WTC11 (cell line): ENCODE measurements around the gene FGF3. TPM values are rescaled to one million over a fixed set of nuclear protein-coding genes. Genes with fewer than 3 reads are reported as not detected.

Experiments
- ATAC-seq: fragments of 200-7000 bp; cut with Tn5 transposase; 2 replicates; pipeline ENCODE4 v1.10.0; 2021; ENCODE audit warnings: mild to moderate bottlenecking, moderate library complexity
- CTCF ChIA-PET: fragments of 300-600 bp; sonication (Branson Sonifier 250); formaldehyde crosslinking; loops from one replicate; lab custom pipeline; 2021; ENCODE audit warnings: antibody characterized with exemption; lab: Charles Lee
- POLR2A ChIA-PET: fragments of 350-600 bp; sonication (Branson Sonifier 250); formaldehyde crosslinking; loops from one replicate; lab custom pipeline; 2021; ENCODE audit warnings: antibody characterized with exemption; lab: Charles Lee
- DNase-seq: peaks from one replicate; pipeline ENCODE4 v3.0.0; 2021; ENCODE audit warnings: low spot score
- H3K27ac Mint-ChIP-seq: 2 replicates; pipeline ENCODE4 v1.8.0; 2021; ENCODE audit warnings: mixed read lengths
- H3K27me3 Mint-ChIP-seq: 2 replicates; pipeline ENCODE4 v1.8.0; 2021; ENCODE audit warnings: low read depth, mild to moderate bottlenecking, moderate library complexity, mixed read lengths
- H3K36me3 Mint-ChIP-seq: 2 replicates; pipeline ENCODE4 v1.8.0; 2021; ENCODE audit warnings: mixed read lengths
- H3K4me1 Mint-ChIP-seq: 2 replicates; pipeline ENCODE4 v1.8.0; 2022; ENCODE audit warnings: mixed read lengths
- H3K4me3 Mint-ChIP-seq: 2 replicates; pipeline ENCODE4 v1.8.0; 2021; ENCODE audit warnings: mild to moderate bottlenecking, moderate library complexity, mixed read lengths
- H3K9me3 Mint-ChIP-seq: 2 replicates; pipeline ENCODE4 v1.8.0; 2021; ENCODE audit warnings: mixed read lengths
- CREB1 ChIP-seq: sonication (generic); formaldehyde crosslinking; IDR thresholded peaks from 2 replicates; pipeline ENCODE4 v1.8.0; 2023; ENCODE audit warnings: mild to moderate bottlenecking, missing genetic modification reagents
- EMX1 ChIP-seq: fragments of 250-450 bp; sonication (Bioruptor Pico); IDR thresholded peaks from 2 replicates; pipeline ENCODE4 v1.8.0; 2021; ENCODE audit warnings: mild to moderate bottlenecking
- FOXJ3 ChIP-seq: sonication (generic); formaldehyde crosslinking; IDR thresholded peaks from 2 replicates; pipeline ENCODE4 v1.9.0; 2021; ENCODE audit warnings: missing genetic modification reagents, mild to moderate bottlenecking, borderline replicate concordance
- HMGA2 ChIP-seq: fragments of 250-450 bp; sonication (Bioruptor Pico); IDR thresholded peaks from 2 replicates; pipeline ENCODE4 v1.4.0; 2021; ENCODE audit warnings: mild to moderate bottlenecking, moderate library complexity
- JAZF1 ChIP-seq: fragments of 250-450 bp; sonication (Bioruptor Pico); IDR thresholded peaks from 2 replicates; pipeline ENCODE4 v1.9.0; 2021; ENCODE audit warnings: moderate library complexity, mild to moderate bottlenecking, inconsistent platforms
- MXD4 ChIP-seq: fragments of 250-450 bp; sonication (Bioruptor Pico); IDR thresholded peaks from 2 replicates; pipeline ENCODE4 v1.8.0; 2021; ENCODE audit warnings: mild to moderate bottlenecking, moderate library complexity, borderline replicate concordance
- NFE2L1 ChIP-seq: sonication (generic); formaldehyde crosslinking; IDR thresholded peaks from 2 replicates; pipeline ENCODE4 v1.8.1; 2023; ENCODE audit warnings: missing genetic modification reagents
- NFYB ChIP-seq: sonication (generic); formaldehyde crosslinking; conservative IDR thresholded peaks from 2 replicates; pipeline ENCODE4 v1.8.0; 2022; ENCODE audit warnings: low read depth, missing genetic modification reagents
- PRRX2 ChIP-seq: fragments of 250-450 bp; sonication (Bioruptor Pico); IDR thresholded peaks from 2 replicates; pipeline ENCODE4 v1.8.0; 2021; ENCODE audit warnings: mild to moderate bottlenecking
- RELA ChIP-seq: sonication (generic); formaldehyde crosslinking; IDR thresholded peaks from 2 replicates; pipeline ENCODE4 v1.8.1; 2022; ENCODE audit warnings: missing genetic modification reagents, mild to moderate bottlenecking, borderline replicate concordance
- SP1 ChIP-seq: sonication (generic); formaldehyde crosslinking; conservative IDR thresholded peaks from 2 replicates; pipeline ENCODE4 v1.8.1; 2022; ENCODE audit warnings: missing genetic modification reagents
- TEAD4 ChIP-seq: sonication (generic); formaldehyde crosslinking; IDR thresholded peaks from 2 replicates; pipeline ENCODE4 v1.8.0; 2022; ENCODE audit warnings: mild to moderate bottlenecking, missing genetic modification reagents
- TP53 ChIP-seq: sonication (generic); formaldehyde crosslinking; IDR thresholded peaks from 2 replicates; pipeline ENCODE4 v1.8.1; 2023; ENCODE audit warnings: mild to moderate bottlenecking, missing genetic modification reagents
- ZBTB21 ChIP-seq: sonication (generic); formaldehyde crosslinking; IDR thresholded peaks from 2 replicates; pipeline ENCODE4 v1.8.1; 2023; ENCODE audit warnings: mild to moderate bottlenecking, missing genetic modification reagents, borderline replicate concordance
- ZNF219 ChIP-seq: sonication (generic); formaldehyde crosslinking; IDR thresholded peaks from 2 replicates; pipeline ENCODE4 v1.8.0; 2023; ENCODE audit warnings: missing genetic modification reagents, mild to moderate bottlenecking, borderline replicate concordance
- ZNF317 ChIP-seq: sonication (generic); formaldehyde crosslinking; IDR thresholded peaks from 2 replicates; pipeline ENCODE4 v1.8.1; 2023; ENCODE audit warnings: low read depth, mild to moderate bottlenecking, moderate library complexity, missing genetic modification reagents, borderline replicate concordance
- total RNA-seq: library from RNA; stranded (reverse); gene quantifications from 3 replicates; pipeline ENCODE4 v1.2.3, GENCODE V29; 2021
- TF ChIP-seq, protein P1 (sequence below): sonication (generic); formaldehyde crosslinking; IDR thresholded peaks from 2 replicates; pipeline ENCODE4 v1.8.1; 2022; ENCODE audit warnings: low read depth, mild to moderate bottlenecking, moderate library complexity, missing genetic modification reagents, borderline replicate concordance
- TF ChIP-seq, protein P2 (sequence below): sonication (generic); formaldehyde crosslinking; IDR thresholded peaks from 2 replicates; pipeline ENCODE4 v1.8.1; 2023; ENCODE audit warnings: mild to moderate bottlenecking, missing genetic modification reagents, moderate library complexity
- TF ChIP-seq, protein P3 (sequence below): fragments of 250-450 bp; sonication (Bioruptor Pico); IDR thresholded peaks from 2 replicates; pipeline ENCODE4 v1.9.0; 2021; ENCODE audit warnings: mild to moderate bottlenecking
- TF ChIP-seq, protein P4 (sequence below): sonication (generic); formaldehyde crosslinking; IDR thresholded peaks from 2 replicates; pipeline ENCODE4 v1.8.1; 2023; ENCODE audit warnings: mild to moderate bottlenecking, missing genetic modification reagents, moderate library complexity
- TF ChIP-seq, protein P5 (sequence below): sonication (generic); formaldehyde crosslinking; IDR thresholded peaks from 2 replicates; pipeline ENCODE4 v1.8.0; 2022; ENCODE audit warnings: mild to moderate bottlenecking, missing genetic modification reagents
- TF ChIP-seq, protein P6 (sequence below): sonication (generic); formaldehyde crosslinking; IDR thresholded peaks from 2 replicates; pipeline ENCODE4 v1.8.1; 2023; ENCODE audit warnings: mild to moderate bottlenecking, moderate library complexity, missing genetic modification reagents

The FGF3 gene
- total RNA-seq, 1 experiment from 2014 or later = not detected

DNA sequence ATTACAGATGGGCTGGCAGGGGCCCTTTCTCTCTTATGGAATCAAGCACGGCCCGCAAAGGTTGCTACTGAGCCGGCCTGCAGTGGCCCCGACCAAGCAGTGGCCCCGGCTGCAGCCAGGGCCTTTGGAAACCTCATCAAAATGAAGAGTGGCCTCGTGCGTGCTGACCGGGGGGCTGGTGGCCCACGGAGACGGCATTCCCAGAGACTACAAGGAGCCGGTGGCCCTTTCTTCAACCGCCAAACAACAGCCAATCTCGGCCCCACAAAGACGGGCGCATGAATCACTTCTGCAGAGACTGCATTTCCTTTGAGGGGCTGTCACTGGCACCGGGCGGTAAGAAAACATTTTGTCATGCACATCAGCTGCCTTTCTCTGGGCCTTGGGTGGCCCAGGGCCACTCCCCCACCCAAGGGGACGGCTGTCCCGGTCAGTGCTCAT, 43.1 kb upstream of the FGF3 start:
- DNase-seq = no peak
- CTCF ChIA-PET = no interaction called here
- POLR2A ChIA-PET = no interaction called here
- no peak for ATAC-seq
- H3K4me3 Mint-ChIP-seq = no peak overlapping the region
- TF ChIP-seq JAZF1 (no peak), CREB1 (no peak), TEAD4 (CRISPR knock-in tag) (no peak), SP1 (no peak), ZNF219 (CRISPR knock-in tag) (no peak)
- TF ChIP-seq, protein P1, sequence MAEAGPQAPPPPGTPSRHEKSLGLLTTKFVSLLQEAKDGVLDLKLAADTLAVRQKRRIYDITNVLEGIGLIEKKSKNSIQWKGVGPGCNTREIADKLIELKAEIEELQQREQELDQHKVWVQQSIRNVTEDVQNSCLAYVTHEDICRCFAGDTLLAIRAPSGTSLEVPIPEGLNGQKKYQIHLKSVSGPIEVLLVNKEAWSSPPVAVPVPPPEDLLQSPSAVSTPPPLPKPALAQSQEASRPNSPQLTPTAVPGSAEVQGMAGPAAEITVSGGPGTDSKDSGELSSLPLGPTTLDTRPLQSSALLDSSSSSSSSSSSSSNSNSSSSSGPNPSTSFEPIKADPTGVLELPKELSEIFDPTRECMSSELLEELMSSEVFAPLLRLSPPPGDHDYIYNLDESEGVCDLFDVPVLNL (CRISPR knock-in tag) = no peak
- TF ChIP-seq, all 79 proteins: peak for 0
- H3K9me3 Mint-ChIP-seq = peaks cover 9% of the 10 kb centered on the region; the same call in 1 of the 2 replicates
- no peak overlapping the region for H3K27ac Mint-ChIP-seq
- no peaks in the 10 kb centered on the region for H3K36me3 Mint-ChIP-seq
- H3K27me3 Mint-ChIP-seq = no peaks in the 10 kb centered on the region; the same call in 1 of the 2 replicates
- peaks cover 10% of the 10 kb centered on the region for H3K4me1 Mint-ChIP-seq

DNA sequence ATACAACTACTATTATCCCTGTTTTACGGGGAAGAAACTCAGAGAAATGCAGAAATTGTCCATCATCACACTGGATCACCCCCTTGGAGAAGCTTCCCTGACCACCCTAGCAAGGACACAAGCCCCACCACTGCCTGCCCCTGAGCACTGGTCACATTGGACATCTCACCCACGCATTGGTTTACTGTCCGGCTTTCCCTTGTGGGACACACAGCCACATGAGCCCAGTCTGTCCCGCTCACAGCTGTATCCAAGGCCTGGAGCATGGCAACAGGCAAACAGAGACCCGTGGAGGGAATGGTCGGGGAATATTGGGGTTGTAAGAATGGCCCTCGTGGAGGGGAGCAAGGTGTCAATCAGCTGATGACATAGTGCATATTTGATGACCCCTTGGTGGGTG, 42.7 kb upstream of the FGF3 start:
- ATAC-seq = no peak
- Mint-ChIP-seq H3K36me3 (no peaks in the 10 kb centered on the region), H3K27ac (no peak overlapping the region), H3K9me3 (peaks cover 9% of the 10 kb centered on the region; the same call in 1 of the 2 replicates), H3K4me1 (peaks cover 6% of the 10 kb centered on the region), H3K27me3 (no peaks in the 10 kb centered on the region; the same call in 1 of the 2 replicates), H3K4me3 (no peak overlapping the region)
- ChIA-PET CTCF (no interaction called here), POLR2A (no interaction called here)
- no peak for DNase-seq
- no peak for TF ChIP-seq RELA
- TF ChIP-seq, protein P2, sequence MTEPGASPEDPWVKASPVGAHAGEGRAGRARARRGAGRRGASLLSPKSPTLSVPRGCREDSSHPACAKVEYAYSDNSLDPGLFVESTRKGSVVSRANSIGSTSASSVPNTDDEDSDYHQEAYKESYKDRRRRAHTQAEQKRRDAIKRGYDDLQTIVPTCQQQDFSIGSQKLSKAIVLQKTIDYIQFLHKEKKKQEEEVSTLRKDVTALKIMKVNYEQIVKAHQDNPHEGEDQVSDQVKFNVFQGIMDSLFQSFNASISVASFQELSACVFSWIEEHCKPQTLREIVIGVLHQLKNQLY (CRISPR knock-in tag) = no peak
- no peak for TF ChIP-seq MXD4 (CRISPR knock-in tag)
- no peak for TF ChIP-seq SP1
- TF ChIP-seq ZNF317 (CRISPR knock-in tag) = no peak
- no peak for TF ChIP-seq HMGA2 (CRISPR knock-in tag)
- TF ChIP-seq, protein P3, sequence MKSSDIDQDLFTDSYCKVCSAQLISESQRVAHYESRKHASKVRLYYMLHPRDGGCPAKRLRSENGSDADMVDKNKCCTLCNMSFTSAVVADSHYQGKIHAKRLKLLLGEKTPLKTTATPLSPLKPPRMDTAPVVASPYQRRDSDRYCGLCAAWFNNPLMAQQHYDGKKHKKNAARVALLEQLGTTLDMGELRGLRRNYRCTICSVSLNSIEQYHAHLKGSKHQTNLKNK (CRISPR knock-in tag) = no peak
- no peak for TF ChIP-seq PRRX2
- no peak for TF ChIP-seq ZBTB21 (CRISPR knock-in tag)
- TF ChIP-seq TP53 (CRISPR knock-in tag) = no peak
- TF ChIP-seq EMX1 (CRISPR knock-in tag) = no peak
- no peak for TF ChIP-seq NFE2L1 (CRISPR knock-in tag)
- TF ChIP-seq, protein P4, sequence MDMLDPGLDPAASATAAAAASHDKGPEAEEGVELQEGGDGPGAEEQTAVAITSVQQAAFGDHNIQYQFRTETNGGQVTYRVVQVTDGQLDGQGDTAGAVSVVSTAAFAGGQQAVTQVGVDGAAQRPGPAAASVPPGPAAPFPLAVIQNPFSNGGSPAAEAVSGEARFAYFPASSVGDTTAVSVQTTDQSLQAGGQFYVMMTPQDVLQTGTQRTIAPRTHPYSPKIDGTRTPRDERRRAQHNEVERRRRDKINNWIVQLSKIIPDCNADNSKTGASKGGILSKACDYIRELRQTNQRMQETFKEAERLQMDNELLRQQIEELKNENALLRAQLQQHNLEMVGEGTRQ (CRISPR knock-in tag) = no peak
- TF ChIP-seq, all 79 proteins: peak for 0

DNA sequence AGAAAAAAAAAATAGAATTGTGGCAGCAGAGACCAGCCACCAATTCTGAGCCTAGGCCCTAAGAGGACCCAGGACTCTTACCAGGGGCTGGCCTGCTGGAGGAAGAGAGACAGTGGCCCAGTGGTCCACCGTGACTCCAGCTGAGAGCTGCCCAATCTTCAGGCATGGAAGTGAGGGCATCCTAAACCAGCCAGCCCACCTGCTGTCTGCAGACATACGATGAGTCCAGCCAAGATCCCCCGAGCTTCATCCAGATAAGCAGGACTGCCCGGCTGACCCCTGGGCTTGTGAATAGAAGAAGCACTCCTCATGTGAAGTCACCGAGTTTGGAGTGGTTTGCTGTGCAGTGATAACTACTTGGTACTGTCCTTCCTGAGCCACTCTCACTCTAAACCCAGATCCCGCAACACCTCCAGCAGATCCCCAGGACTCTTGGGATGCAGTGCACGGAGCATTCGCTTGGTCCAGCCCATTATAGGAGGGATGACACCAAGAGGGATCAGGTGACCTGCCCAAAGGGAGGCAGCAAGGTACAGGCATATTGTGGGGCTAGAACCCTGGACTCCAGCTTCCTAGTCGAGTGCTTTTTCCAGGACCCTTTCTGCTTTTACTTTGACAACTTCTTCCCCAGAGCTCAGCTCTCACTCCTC, 41.7 kb upstream of the FGF3 start:
- ChIA-PET CTCF (interaction anchor here (1.0 kb wide), 1 partner anchor 28 kb away, joined by 4 read pairs; no protein-coding TSS in a partner anchor), POLR2A (interaction anchor here (0.6 kb wide), 1 partner anchor 341 kb away, joined by 3 read pairs; no protein-coding TSS in a partner anchor)
- DNase-seq (no peak), ATAC-seq (no peak)
- Mint-ChIP-seq H3K4me1 (peaks cover 5% of the 10 kb centered on the region; the same call in 1 of the 2 replicates), H3K27ac (no peak overlapping the region), H3K27me3 (no peaks in the 10 kb centered on the region; the same call in 1 of the 2 replicates), H3K4me3 (no peak overlapping the region), H3K36me3 (no peaks in the 10 kb centered on the region), H3K9me3 (peaks cover 9% of the 10 kb centered on the region; the same call in 1 of the 2 replicates)
- TF ChIP-seq, protein P5, sequence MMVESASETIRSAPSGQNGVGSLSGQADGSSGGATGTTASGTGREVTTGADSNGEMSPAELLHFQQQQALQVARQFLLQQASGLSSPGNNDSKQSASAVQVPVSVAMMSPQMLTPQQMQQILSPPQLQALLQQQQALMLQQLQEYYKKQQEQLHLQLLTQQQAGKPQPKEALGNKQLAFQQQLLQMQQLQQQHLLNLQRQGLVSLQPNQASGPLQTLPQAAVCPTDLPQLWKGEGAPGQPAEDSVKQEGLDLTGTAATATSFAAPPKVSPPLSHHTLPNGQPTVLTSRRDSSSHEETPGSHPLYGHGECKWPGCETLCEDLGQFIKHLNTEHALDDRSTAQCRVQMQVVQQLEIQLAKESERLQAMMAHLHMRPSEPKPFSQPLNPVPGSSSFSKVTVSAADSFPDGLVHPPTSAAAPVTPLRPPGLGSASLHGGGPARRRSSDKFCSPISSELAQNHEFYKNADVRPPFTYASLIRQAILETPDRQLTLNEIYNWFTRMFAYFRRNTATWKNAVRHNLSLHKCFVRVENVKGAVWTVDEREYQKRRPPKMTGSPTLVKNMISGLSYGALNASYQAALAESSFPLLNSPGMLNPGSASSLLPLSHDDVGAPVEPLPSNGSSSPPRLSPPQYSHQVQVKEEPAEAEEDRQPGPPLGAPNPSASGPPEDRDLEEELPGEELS (CRISPR knock-in tag) = no peak
- TF ChIP-seq TP53 (CRISPR knock-in tag) (no peak), NFYB (CRISPR knock-in tag) (no peak), ZNF317 (CRISPR knock-in tag) (no peak), FOXJ3 (CRISPR knock-in tag) (no peak), SP1 (no peak), EMX1 (CRISPR knock-in tag) (no peak), HMGA2 (CRISPR knock-in tag) (no peak)
- TF ChIP-seq, protein P6, sequence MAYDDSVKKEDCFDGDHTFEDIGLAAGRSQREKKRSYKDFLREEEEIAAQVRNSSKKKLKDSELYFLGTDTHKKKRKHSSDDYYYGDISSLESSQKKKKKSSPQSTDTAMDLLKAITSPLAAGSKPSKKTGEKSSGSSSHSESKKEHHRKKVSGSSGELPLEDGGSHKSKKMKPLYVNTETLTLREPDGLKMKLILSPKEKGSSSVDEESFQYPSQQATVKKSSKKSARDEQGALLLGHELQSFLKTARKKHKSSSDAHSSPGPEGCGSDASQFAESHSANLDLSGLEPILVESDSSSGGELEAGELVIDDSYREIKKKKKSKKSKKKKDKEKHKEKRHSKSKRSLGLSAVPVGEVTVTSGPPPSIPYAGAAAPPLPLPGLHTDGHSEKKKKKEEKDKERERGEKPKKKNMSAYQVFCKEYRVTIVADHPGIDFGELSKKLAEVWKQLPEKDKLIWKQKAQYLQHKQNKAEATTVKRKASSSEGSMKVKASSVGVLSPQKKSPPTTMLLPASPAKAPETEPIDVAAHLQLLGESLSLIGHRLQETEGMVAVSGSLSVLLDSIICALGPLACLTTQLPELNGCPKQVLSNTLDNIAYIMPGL (CRISPR knock-in tag) = no peak
